Activated CD4-positive, alpha-beta T cell treated with anti-CD3 and anti-CD28 coated beads for 1 hour (primary cell): Measurements from ENCODE around the gene GPD1L.
"Not testable (repeated sequence)": the region's sequence is repeated elsewhere in the genome, so short reads cannot be mapped to it uniquely, and the experiment has no call there.

Source experiments
- DNase-seq: peaks from one replicate; pipeline ENCODE4 v3.0.0-alpha.2; 2020

Gene GPD1L

DNA sequence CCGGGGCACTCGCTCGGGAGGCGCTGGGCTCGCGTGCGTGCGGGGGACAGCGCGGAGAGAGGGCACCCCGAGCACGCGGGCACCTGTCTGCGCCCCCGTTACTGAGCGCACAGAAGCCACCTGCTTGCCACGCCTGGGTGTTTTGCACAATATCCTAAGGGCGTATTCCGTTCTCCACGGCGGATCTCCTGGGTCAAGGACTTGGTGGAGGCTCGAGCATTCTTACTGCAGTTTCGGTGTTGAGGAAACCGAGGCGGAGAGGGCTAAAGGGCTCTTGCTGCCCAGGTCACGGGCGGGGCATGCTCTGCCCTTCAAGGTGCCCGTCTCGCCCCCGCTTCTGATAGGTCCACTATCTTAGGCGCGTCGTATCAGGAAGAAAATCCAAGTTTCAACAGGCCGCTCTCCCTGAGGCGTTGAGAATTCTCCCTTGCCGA is 526 bp downstream of the GPD1L start:
- no peak for DNase-seq

DNA sequence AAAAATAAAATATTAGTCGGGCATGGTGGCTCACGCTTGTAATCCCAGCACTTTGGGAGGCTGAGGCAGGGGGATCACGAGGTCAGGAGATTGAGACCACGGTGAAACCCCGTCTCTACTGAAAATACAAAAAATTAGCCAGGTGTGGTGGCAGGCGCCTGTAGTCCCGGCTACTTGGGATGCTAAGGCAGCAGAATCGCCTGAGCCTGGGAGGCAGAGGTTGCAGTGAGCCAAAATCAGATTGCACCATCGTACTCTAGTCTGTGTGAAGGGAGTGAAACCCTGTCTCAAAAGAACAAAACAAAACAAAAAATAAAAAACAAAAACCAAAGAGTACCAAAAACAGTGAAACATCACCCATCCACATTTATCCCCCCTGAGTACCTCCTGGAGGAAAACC is 1.8 kb downstream of the GPD1L start:
- DNase-seq, result not testable (repeated sequence)

DNA sequence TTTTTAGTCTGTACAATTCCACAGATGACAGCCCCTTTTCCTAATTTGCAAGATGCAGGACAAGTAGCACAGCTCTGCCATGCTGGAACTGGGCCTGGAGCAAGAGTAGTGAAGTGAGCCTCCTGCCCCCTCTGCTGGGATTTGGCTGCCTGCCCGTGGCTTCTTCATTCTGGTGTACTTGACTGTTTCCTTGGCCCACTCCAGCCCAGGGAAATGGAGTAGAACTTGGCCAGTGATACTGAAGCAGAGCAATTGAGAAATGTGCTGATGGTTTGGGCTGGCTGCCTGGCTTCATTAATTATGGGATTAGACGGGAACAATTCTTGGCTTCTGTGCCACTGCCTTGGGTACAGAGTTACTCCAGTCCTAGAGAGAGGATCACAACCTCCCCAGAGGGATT is 2.8 kb downstream of the GPD1L start:
- no peak for DNase-seq

DNA sequence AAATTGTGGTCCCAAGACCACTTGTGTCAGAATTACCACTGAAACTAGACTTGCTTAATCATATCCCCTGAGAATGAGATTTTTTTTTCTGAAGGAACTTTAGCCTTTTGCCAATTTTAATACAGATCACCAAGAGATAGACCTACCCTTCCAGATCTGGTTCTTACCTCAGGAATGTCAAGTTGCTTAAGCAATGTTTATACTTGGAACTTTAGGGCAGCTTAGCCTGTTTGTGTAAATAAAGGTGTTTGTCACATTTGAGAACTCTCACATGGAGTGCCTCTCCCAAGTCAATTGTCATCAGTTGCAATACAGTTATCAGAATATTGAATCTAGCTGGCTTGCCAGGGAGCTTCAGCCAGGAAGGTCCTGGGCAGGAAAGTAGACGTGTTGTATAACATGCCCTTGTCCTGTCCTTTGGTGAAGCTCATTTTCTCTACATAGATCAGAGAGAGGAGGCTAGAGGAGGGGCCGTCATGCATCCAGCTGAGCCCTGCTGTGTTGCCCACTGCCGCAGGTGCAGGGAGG is 3.9 kb downstream of the GPD1L start:
- no peak for DNase-seq

DNA sequence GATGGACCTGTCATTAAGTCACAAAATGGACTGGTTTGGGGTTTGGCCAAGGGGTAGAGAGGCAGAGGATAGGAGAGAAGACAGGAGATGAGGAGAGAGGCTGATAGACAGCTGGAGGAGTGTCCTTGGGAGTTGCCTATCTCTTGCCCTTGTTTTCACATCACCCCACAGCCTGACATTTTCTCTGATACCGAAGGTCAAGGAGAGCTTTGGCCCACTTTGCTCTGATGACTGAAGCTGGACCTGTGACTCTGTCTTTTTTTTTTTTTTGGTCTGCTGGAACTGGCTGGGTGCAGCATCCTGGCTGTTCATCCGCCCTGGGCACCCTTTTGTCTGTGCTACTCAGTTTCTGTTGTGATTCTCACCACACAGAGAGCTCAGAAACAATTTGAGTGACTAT is 5.1 kb downstream of the GPD1L start:
- no peak for DNase-seq

DNA sequence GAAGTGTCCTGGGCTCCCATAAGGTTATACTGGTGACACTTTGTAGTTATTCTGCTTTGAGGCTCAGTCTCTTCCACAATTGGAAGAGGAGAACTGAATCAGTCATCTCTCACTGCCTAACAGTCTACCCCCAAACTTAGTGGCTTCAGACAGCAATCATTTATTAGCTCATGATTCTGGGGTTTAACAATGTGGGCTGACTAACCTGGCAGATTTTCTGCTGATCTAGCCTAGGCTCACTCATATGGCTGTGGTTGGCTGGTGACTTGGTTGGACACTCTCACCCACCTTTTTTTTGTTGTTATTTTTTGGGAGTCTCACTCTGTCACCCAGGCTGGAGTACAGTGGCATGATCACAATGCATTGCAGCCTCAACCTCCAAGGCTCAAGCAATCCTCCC is 7.1 kb downstream of the GPD1L start:
- DNase-seq, result no peak

DNA sequence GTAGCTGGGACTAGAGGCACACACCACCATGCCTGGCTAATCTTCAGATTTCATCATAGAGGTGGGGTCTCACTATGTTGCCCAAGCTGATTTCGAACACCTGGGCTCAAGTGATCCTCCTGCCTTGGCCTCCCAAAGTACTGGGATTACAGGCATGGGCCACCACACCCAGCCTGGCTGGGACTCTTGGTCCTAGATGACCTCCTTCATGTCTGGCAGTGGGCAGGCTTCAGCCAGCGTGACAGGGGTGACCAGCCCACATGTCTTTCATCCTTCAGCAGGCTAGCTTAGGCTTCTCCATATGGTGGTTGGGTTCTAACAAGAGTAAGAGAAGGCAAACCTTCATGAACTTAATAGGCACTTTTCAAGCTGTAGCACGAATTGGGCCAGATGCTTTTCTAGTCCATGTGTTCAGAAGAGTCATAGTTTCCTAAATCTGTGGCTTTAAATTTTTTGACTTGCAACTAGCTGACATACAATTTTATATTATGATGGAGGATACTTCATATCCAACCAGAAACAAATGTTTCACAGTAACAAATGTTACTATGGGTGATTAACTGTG is 7.6 kb downstream of the GPD1L start:
- DNase-seq, result no peak

DNA sequence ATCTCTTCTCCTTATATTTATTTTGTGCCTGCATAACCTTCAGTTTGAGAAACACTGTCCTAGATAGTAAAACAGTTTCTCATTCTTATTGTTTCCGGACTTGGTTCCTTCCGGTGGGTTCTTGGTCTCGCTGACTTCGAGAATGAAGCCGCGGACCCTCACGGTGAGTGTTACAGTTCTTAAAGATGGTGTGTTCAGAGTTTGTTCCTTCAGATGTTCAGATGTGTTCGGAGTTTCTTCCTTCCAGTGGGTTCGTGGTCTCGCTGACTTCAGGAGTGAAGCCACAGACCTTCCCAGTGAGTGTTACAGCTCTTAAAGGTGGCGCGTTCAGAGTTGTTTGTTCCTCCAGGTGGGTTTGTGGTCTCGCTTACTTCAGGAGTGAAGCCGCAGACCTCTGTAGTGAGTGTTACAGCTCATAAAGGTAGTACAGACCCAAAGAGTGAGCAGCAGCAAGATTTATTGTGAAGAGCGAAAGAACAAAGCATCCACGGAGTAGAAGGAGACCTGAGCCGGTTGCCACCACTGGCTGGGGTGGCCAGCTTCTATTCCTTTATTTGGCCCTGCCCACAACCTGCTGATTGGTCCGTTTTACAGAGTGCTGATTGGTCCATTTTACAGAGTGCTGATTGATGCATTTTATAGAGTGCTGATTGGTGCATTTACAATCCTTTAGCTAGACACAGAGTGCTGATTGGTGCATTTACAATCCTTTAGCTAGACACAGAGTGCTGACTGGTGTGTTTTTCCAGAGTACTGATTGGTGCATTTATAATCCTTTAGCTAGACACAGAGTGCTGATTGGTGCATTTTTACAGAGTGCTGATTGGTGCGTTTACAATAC is 8.3 kb downstream of the GPD1L start:
- peak; percentile 35 for DNase-seq

DNA sequence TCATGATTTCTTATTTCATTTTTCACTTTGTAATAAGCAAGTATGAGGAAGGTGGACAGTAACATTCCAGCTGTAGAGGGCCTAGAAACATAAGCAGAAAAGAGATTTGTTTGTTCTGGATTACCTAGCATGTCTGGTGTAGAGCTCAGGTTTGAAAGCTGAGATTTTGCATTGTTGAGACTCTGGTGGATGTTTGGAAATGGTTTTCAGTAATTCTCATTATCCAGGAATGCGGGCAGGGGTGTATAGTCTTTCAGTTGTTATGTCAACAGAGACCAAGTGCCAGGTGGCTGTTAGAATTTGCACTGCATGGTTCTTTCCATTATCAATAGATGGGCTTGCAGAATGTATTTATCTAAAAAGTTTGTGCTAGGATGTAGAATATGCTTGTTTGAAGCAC is 10.9 kb downstream of the GPD1L start:
- DNase-seq, result no peak

DNA sequence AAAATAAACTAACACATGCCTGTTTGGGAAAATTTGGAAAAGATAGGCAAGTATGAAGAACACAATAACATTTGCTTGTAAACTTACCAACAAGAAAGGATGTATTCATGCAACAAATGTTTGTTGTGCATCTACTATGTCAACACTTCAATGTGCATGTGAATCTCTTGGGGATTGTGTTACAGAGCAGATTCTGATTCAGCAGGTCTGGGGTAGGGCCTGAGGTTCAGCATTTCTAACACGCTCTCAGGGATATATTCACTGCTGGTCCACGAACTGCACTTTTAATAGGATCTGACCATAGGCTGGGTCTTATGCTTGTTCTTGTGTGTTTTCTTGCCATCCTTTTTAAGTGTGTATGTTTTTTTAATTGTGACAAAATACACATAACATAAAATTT is 11.8 kb downstream of the GPD1L start:
- DNase-seq, result no peak

DNA sequence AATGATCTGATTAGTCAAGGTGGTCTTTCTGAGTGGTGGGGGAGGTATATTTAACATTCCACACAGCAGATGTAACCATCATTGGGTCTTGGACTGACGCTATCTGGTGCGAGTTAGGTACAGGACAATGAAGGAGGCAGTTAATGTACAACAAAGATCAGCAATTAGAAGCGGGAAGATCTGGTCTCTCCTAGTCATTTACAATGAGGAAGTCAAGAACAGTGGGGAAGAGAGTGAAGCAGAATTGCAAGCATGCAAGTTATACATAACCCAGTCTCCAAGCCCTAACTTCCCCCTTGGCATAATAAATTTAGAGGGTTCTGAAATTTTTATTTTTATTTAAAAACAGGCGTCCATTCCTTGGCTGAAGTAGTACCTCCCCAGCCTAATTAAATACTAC is 14.1 kb downstream of the GPD1L start:
- no peak for DNase-seq

DNA sequence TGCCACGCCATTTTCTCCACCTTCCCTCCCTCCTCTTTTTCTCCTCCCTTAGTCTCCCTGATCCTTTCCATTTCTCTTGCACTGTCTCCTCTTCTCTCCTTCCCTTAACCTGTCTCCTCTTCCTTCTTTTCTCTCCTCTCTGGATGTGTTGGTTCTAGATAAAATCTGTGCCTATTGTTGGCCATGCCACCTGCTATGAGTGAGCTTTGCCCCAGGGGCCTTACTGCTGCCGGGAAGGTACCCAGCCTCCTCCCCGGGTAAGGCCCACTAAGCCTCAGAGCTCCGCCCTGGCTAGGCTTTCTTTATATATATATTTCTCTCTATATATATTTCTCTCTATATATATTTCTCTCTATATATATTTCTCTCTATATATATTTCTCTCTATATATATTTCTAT is 14.7 kb downstream of the GPD1L start:
- DNase-seq, result no peak

DNA sequence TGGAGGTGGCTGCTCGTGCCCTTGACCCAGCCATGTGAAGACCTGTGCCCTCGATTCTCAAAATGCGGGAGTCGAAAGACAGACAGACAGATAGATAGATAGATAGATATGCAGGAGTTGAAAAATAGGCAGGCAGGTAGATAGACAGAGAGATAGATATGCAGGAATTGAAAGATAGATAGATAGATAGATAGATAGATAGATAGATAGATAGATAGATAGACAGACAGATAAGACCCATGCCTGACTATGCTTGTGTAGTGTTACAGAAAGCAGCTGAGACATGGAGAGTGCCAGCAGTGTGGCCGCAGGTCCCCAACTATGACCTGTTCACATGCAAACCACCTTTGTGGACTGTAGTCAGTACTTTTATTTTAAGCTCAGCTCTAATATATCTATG is 17.2 kb downstream of the GPD1L start:
- DNase-seq, result no peak

DNA sequence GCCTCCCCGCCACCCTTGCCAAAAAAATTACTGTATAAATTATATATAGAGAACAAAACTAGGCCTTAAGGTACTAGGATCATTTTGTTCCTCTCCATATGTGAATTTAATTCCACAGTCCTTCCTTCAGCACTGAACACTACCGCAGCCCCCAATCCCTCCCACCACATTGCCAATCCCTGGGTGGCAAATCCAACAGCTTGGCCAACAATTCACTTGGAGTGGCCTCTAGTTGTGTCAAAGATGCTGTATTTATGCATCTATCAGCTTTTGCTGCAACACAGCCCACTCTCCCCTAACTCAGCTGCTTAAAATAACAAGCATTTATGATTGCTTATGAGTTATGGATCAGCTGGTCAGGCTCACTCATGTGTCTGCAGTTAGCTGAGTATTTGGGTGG is 18.6 kb downstream of the GPD1L start:
- no peak for DNase-seq

DNA sequence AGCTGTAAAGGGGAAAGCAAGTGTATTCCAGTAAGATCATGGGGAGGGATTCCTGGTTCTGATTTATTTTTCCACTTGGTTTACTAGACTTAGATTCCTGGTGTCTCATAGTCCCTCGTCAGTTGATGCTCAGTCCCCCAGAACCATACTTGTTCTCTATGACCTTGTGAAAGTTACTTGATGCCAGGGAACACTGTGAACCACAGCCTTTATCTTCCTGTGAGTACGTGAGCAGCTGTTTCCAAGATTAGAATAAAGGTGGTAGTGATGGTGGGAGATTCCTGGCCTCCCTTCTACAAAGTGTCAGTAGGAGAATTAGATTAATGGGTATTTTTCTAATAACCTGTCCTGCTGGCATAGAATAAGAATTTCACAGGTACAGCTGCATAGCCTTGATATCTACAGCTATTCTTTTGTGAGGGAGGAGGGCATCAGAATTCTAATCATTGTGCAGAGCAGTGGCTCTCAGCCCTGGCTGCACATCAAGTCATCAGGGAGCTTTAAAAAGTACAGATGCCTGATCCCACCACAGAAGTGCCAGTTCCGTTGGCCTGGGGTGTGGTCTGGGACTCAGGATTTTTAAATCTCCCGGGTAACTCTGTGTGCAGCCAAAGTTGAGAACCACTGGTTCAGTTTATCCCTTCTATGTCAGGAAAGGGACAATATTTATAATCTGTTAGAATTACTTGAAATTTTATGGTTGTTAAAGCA is 20.0 kb downstream of the GPD1L start:
- no peak for DNase-seq

DNA sequence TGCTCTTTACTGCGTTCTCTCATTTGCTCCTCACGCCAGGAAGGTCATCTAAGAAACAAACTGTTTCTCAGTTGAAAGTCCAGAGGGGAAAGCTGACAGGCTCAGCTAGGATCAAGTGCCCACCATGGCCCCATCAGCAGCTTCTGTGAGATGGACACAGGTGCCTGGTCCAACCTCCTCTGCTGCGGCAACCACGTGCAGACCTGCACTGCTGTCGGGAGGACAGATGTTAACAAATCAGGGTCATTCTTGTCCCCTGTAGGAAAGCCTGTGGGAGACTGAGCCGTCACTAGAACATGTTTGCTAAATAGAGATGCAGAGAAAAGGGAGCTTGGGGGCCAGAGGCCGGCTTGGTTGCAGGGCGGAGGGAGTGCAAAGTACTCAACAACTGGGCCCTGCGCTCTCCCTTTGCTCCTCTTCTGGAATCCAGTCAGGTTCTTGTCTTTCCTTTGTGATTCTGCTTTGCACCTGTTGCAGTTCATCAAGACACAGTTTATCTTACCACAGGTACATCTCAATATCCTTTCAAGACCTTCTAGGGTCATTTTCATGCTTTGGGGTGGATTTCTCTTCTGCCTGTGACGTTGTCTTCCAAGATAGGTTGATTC is 20.9 kb downstream of the GPD1L start:
- DNase-seq, result no peak

DNA sequence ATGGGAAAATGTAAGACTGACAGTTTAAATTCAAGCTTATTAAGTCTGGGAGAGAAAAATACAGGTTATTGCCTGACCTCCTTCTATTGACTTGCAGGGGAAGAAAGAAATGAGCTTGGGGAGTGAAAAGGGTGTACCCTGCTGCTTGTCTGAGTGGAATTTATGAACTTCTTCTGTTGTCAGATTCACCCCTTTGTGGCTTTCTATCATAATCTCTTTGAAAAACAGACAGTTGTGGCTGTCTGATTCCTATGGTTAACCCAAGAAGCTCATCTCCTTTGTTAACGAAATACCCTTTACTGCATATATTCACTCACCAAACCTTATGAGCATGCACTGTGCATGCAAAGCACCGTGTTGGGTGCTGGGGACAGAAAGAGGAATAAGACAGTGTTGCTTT is 22.5 kb downstream of the GPD1L start:
- DNase-seq, result no peak

DNA sequence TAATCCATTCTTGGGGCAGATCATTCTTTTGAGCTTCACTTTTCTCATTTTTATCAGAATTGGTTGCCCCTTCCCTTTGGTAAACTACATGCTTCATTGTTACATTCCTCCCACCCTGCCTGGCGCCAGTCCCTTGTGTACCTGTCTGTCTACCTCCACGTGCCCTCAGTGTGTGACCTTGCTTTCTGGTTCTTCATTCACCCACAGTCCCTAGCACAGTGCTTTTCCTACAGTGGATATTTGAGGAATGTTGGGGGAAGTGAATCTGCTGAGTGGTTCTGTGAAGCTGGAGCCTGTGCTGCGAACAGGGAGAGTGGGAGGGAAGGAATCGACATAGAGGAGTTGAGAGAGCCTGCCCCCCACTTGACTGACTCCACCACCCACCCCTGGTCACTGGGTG is 23.4 kb downstream of the GPD1L start:
- DNase-seq, result no peak

DNA sequence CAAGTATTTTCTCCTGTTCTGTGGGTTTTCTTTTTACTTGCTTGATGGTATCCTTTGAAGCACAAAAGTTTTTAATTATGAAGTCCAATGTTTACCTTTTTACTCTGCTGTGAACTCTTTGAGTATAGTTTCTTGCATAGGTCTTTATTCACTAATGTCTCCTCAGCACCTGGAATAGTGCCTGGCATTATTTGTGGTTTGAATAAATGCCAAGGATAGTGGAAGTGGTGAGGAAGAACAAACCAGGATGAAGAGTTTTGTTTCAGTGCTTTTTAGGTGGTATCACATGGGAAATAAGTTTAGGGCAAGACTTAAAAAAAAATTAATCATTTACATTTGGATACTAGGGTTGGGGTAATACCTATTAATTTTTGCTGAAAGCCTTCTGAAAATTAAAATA is 25.7 kb downstream of the GPD1L start:
- DNase-seq, result no peak

DNA sequence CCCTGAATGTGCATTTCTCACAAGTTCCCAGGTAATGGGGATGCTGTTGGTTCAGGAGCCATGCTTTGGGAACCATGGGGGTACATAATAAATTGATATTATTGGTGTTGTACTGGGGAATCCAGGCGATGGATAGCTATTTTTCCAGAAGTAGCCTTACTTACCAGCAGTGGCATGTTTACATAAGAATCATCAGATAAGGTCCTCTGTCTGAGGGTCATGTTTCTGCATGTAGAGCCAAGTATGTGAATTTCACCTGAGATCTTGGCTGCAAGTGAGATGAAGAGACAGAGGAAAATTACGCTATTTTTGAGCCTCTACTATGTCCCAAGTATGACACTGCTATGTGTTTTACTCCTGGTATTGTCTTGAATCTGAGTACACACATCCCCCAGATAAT is 26.3 kb downstream of the GPD1L start:
- no peak for DNase-seq

DNA sequence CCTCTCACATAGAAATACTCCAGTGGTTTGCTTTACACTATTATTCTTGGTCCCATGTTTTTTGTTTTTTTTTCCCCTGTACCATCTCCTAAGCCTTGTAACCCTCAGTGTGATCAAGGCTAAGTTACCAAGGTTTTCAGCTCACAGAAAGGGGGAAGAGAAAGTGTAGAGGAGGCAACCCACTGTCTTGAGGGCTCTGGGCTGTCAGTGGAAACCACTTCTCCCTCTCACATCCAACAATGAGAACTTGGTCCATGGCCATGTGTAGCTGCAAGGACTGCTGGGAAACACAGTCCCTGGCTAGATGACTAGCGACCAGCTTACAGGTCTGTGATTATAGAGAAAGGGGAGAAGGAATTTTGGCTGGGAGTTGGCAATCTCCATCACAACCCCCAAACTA is 30.3 kb downstream of the GPD1L start:
- DNase-seq, result no peak

DNA sequence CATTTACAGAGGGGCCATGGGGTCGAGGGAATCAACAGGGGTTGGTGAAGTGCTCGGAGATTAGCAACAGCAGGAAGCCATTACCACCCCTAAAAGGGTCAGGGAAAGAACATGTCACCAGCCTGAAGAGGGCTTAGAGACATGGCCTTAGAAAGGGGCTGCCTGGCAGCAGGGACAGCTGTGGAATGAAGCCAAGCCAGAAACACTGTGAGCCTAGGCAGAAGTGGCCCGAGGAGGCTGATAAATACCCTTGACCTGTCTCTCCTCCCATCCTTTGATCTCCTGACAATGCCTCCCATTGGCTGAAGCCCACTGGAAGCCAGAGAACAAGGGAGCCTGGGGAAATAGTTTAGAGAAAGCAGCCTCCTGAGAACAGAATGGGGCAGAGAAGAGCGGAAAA is 31.4 kb downstream of the GPD1L start:
- DNase-seq, result no peak

DNA sequence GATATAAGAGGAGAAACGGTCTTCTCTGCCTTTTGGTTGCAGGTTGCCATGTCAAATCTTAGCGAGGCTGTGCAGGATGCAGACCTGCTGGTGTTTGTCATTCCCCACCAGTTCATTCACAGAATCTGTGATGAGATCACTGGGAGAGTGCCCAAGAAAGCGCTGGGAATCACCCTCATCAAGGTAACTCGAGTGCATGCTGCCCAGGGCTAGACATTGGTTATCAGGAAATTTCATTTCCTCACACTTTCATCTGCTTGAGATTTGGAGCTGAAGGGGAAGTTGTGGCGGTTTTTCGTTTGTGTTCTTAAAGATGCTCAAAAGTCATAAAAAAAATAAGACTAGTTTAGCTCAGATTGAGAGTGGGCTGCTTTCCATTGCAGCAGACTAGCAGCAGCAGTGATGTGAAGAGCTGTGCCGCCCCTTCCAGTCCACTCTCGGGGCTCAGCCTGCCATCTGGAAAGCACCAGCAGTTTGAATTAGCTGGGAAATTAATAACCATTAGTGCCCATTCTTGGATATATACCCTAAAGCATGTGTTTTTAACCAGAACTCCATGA is 32.2 kb downstream of the GPD1L start:
- DNase-seq, result no peak
